Liver (tissue), 9 donors: ENCODE data around the gene LGALS9. TPM values are rescaled to one million over a fixed set of nuclear protein-coding genes. Genes with fewer than 3 reads are reported as not detected.

ENCODE experiments used
- DNase-seq: peaks from one replicate; pipeline ENCODE4 v3.0.0-alpha.2; 2017; ENCODE audit warnings: low spot score
- H3K27ac ChIP-seq, 2 donors: one replicate each; pipeline ENCODE4 v1.7.0; 2013; ENCODE audit warnings: inconsistent platforms in 2 of 2, low read length in 2 of 2, control low read depth in 1 of 2, low read depth in 1 of 2, mild to moderate bottlenecking in 1 of 2
- H3K27me3 ChIP-seq, 4 donors: one replicate each; pipeline versions ENCODE4 v1.6.1 to v1.7.0; 2013; ENCODE audit warnings: low read length in 3 of 4, inconsistent platforms in 1 of 4, mild to moderate bottlenecking in 1 of 4, moderate library complexity in 1 of 4; ENCODE audit not compliant: control insufficient read depth in 4 of 4, insufficient read depth in 4 of 4
- H3K36me3 ChIP-seq, 4 donors: one replicate each; pipeline versions ENCODE4 v1.6.1 to v1.7.0; 2013; ENCODE audit warnings: low read length in 3 of 4, mild to moderate bottlenecking in 3 of 4, low read depth in 1 of 4, moderate library complexity in 1 of 4; ENCODE audit not compliant: control insufficient read depth in 4 of 4, insufficient read depth in 3 of 4
- H3K4me1 ChIP-seq, 4 donors: one replicate each; pipeline versions ENCODE4 v1.6.1 to v1.7.0; 2013; ENCODE audit warnings: low read length in 3 of 4, mild to moderate bottlenecking in 3 of 4, moderate library complexity in 1 of 4; ENCODE audit not compliant: control insufficient read depth in 4 of 4, insufficient read depth in 4 of 4
- H3K4me3 ChIP-seq, 3 donors: one replicate each; pipeline versions ENCODE4 v1.6.1 to v1.7.0; 2013; ENCODE audit warnings: low read length in 3 of 3, control low read depth in 1 of 3, low read depth in 1 of 3, mild to moderate bottlenecking in 1 of 3
- H3K9ac ChIP-seq, 2 donors: one replicate each; pipeline ENCODE4 v1.7.0; 2013; ENCODE audit warnings: low read length in 2 of 2, mild to moderate bottlenecking in 2 of 2, moderate library complexity in 2 of 2, control low read depth in 1 of 2, low read depth in 1 of 2
- H3K9me3 ChIP-seq, 4 donors: one replicate each; pipeline versions ENCODE4 v1.6.1 to v1.7.0; 2013; ENCODE audit warnings: low read length in 3 of 4; ENCODE audit not compliant: control insufficient read depth in 4 of 4
- ATF3 ChIP-seq: IDR thresholded peaks from 2 replicates; pipeline ENCODE4 v1.6.1; 2016; ENCODE audit warnings: antibody characterized with exemption
- EGR1 ChIP-seq, 2 donors: IDR thresholded peaks; 2 replicates each; pipeline ENCODE4 v1.6.1; 2016 to 2018; ENCODE audit warnings: antibody characterized with exemption in 2 of 2, low read depth in 2 of 2
- FOXA1 ChIP-seq: IDR thresholded peaks from 2 replicates; pipeline ENCODE4 v1.6.1; 2016; ENCODE audit warnings: antibody characterized with exemption
- FOXA2 ChIP-seq: IDR thresholded peaks from 2 replicates; pipeline ENCODE4 v1.6.1; 2016; ENCODE audit warnings: antibody characterized with exemption
- GABPA ChIP-seq, 2 donors: IDR thresholded peaks in 1 of 2; conservative IDR thresholded peaks in 1 of 2; 2 replicates each; pipeline ENCODE4 v1.6.1; 2016; ENCODE audit warnings: antibody characterized with exemption in 2 of 2, mild to moderate bottlenecking in 1 of 2, moderate library complexity in 1 of 2
- HNF4A ChIP-seq, 2 donors: conservative IDR thresholded peaks; 2 replicates each; pipeline ENCODE4 v1.6.1; 2016; ENCODE audit warnings: antibody characterized with exemption in 2 of 2, mild to moderate bottlenecking in 2 of 2
- HNF4G ChIP-seq: IDR thresholded peaks from 2 replicates; pipeline ENCODE4 v1.6.1; 2016; ENCODE audit warnings: antibody characterized with exemption
- JUND ChIP-seq, 2 donors: IDR thresholded peaks; 2 replicates each; pipeline ENCODE4 v1.6.1; 2016; ENCODE audit warnings: antibody characterized with exemption in 2 of 2
- NR2F2 ChIP-seq: IDR thresholded peaks from 2 replicates; pipeline ENCODE4 v1.6.1; 2016; ENCODE audit warnings: antibody characterized with exemption
- RAD21 ChIP-seq, 2 donors: IDR thresholded peaks; 2 replicates each; pipeline ENCODE4 v1.6.1; 2016; ENCODE audit warnings: antibody characterized with exemption in 2 of 2, mild to moderate bottlenecking in 2 of 2
- REST ChIP-seq: IDR thresholded peaks from 2 replicates; pipeline ENCODE4 v1.6.1; 2016; ENCODE audit warnings: antibody characterized with exemption, mild to moderate bottlenecking
- RXRA ChIP-seq, 2 donors: IDR thresholded peaks; 2 replicates each; pipeline ENCODE4 v1.6.1; 2017 to 2018; ENCODE audit warnings: antibody characterized with exemption in 2 of 2, mild to moderate bottlenecking in 1 of 2
- SP1 ChIP-seq: IDR thresholded peaks from 2 replicates; pipeline ENCODE4 v1.6.1; 2018; ENCODE audit warnings: antibody characterized with exemption, mild to moderate bottlenecking
- TAF1 ChIP-seq: conservative IDR thresholded peaks from 2 replicates; pipeline ENCODE4 v1.6.1; 2016; ENCODE audit warnings: antibody characterized with exemption, mild to moderate bottlenecking
- YY1 ChIP-seq: IDR thresholded peaks from 2 replicates; pipeline ENCODE4 v1.6.1; 2016; ENCODE audit warnings: antibody characterized with exemption, mild to moderate bottlenecking
- ZBTB33 ChIP-seq: IDR thresholded peaks from 2 replicates; pipeline ENCODE4 v1.6.1; 2016; ENCODE audit warnings: antibody characterized with exemption
- WGBS: extraction: QIAGEN DNeasy Blood & Tissue Kit; methylation state at CpG from one replicate; pipeline ENCODE4 v1.1.7; 2013; 5-methylcytosine and 5-hydroxymethylcytosine counted together
- polyA plus RNA-seq, 2 donors: library from polyadenylated mRNA; stranded (reverse) in 1 of 2; unstranded in 1 of 2; fragments of 200-250 nt in 1 of 2; fragments of >200 nt in 1 of 2; fragmentation: Nextera tagmentation in 1 of 2; extraction: Ambion mirVana in 1 of 2; gene quantifications; one replicate each; pipeline versions ENCODE4 v1.2.1 to v1.2.3, GENCODE V29; 2013 to 2015
- total RNA-seq, 2 donors: library from RNA; depleted of rRNA; stranded (reverse); fragments of >200 nt; gene quantifications; one replicate each; pipeline ENCODE4 v1.2.3, GENCODE V29; 2014
- TF ChIP-seq, protein P1 (sequence below): fragments of 150-350 bp; IDR thresholded peaks from 2 replicates; pipeline ENCODE4 v1.5.1; 2017; ENCODE audit warnings: improper control_type of control experiment, low read depth, low read length; ENCODE audit not compliant: missing input control
- TF ChIP-seq, protein P2 (sequence below): IDR thresholded peaks from 2 replicates; pipeline ENCODE4 v1.6.1; 2016; ENCODE audit warnings: antibody characterized with exemption
- donor health status: healthy.
- donor health status: healthy.
- donor health status: healthy.
- donor health status: healthy.
- donor health status: healthy.

The LGALS9 gene
- total and polyA plus RNA-seq, 4 donors = 6.1 to 24.7 (median 13.5) TPM

- H3K9me3 ChIP-seq = no peaks in the 10 kb centered on the region
- no peak overlapping the region for H3K27ac ChIP-seq
- DNase-seq = no peak
- H3K4me3 ChIP-seq = no peak overlapping the region
- peaks cover 0 to 1% (median 0%) of the 10 kb centered on the region in 4 donors for H3K4me1 ChIP-seq
- H3K36me3 ChIP-seq = no peaks in the 10 kb centered on the region
- TF ChIP-seq RAD21 (IDR thresholded peaks at IDR 0.05) (no peak), YY1 (no peak), RXRA (IDR thresholded peaks at IDR 0.05) (no peak), EGR1 (IDR thresholded peaks at IDR 0.05; ENCODE audit: low read depth in 2 of 2) (no peak), HNF4G (no peak), NR2F2 (no peak), ATF3 (no peak), REST (no peak), FOXA1 (no peak), HNF4A (conservative IDR thresholded peaks at IDR 0.05) (no peak), TAF1 (no peak), FOXA2 (no peak), ZBTB33 (no peak), GABPA (IDR thresholded peaks at IDR 0.05 in 1 of 2, conservative IDR thresholded peaks at IDR 0.05 in 1 of 2) (no peak), SP1 (no peak), JUND (IDR thresholded peaks at IDR 0.05) (no peak)
- TF ChIP-seq, protein P1, sequence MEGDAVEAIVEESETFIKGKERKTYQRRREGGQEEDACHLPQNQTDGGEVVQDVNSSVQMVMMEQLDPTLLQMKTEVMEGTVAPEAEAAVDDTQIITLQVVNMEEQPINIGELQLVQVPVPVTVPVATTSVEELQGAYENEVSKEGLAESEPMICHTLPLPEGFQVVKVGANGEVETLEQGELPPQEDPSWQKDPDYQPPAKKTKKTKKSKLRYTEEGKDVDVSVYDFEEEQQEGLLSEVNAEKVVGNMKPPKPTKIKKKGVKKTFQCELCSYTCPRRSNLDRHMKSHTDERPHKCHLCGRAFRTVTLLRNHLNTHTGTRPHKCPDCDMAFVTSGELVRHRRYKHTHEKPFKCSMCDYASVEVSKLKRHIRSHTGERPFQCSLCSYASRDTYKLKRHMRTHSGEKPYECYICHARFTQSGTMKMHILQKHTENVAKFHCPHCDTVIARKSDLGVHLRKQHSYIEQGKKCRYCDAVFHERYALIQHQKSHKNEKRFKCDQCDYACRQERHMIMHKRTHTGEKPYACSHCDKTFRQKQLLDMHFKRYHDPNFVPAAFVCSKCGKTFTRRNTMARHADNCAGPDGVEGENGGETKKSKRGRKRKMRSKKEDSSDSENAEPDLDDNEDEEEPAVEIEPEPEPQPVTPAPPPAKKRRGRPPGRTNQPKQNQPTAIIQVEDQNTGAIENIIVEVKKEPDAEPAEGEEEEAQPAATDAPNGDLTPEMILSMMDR = no peak
- TF ChIP-seq, protein P2, sequence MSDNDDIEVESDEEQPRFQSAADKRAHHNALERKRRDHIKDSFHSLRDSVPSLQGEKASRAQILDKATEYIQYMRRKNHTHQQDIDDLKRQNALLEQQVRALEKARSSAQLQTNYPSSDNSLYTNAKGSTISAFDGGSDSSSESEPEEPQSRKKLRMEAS = no peak
- 76% methylated on average over 16 of the region's 16 CpGs for WGBS
- H3K27me3 ChIP-seq = no peaks in the 10 kb centered on the region
- H3K9ac ChIP-seq = no peak overlapping the region
Measured at GRCh38 chr17:27649929-27650328, 18.9 kb downstream of the LGALS9 start.
